ENCODE data around the gene WFIKKN2. TPM values are rescaled to one million over a fixed set of nuclear protein-coding genes. Genes with fewer than 3 reads are reported as not detected.

Gene WFIKKN2
- total and polyA plus RNA-seq, 2 of the 13 experiments (the other 11 are each of a cell fraction or from before 2014, with no cell fraction given), result not detected

- no peak for TF ChIP-seq ARNTL (CRISPR knock-in tag; IDR thresholded peaks at IDR 0.05)
- TF ChIP-seq ZNF687 (CRISPR knock-in tag; IDR thresholded peaks at IDR 0.05), result peak; percentile 80
- no peak; the same call in 1 of the 2 replicates for TF ChIP-seq ZNF350 (CRISPR knock-in tag; IDR thresholded peaks at IDR 0.05; ENCODE audit: borderline replicate concordance, low read depth)
- no peak for TF ChIP-seq RBAK (CRISPR knock-in tag; IDR thresholded peaks at IDR 0.05)
- peak; percentile 67; the same call in 1 of the 2 replicates for TF ChIP-seq MYC (CRISPR knock-in tag; IDR thresholded peaks at IDR 0.05; ENCODE audit: borderline replicate concordance)
- no peak for TF ChIP-seq GABPB1 (CRISPR knock-in tag; IDR thresholded peaks at IDR 0.05)
- TF ChIP-seq ZNF441 (CRISPR knock-in tag; IDR thresholded peaks at IDR 0.05; ENCODE audit: borderline replicate concordance), result no peak
- TF ChIP-seq NFE2L1 (CRISPR knock-in tag; IDR thresholded peaks at IDR 0.05; ENCODE audit: borderline replicate concordance), result no peak
- no peak for TF ChIP-seq RAD51 (IDR thresholded peaks at IDR 0.05; ENCODE audit: borderline replicate concordance)
- no peak for TF ChIP-seq DNMT1 (CRISPR knock-in tag; IDR thresholded peaks at IDR 0.05)
- TF ChIP-seq ZNF136 (CRISPR knock-in tag; IDR thresholded peaks at IDR 0.05; ENCODE audit: low read depth), result no peak
- TF ChIP-seq THAP9 (CRISPR knock-in tag; IDR thresholded peaks at IDR 0.05; ENCODE audit: borderline replicate concordance), result 0 out of 2 replicates have a peak, but pooled peaks have one; percentile 41
- peak; percentile 21; the same call in 1 of the 2 replicates for TF ChIP-seq NR2F6 (IDR thresholded peaks at IDR 0.05)
- peak; percentile 64; the same call in 1 of the 2 replicates for TF ChIP-seq NR2F6 (CRISPR knock-in tag; IDR thresholded peaks at IDR 0.05)
- no peak; the same call in 1 of the 2 replicates for TF ChIP-seq TIGD3 (CRISPR knock-in tag; IDR thresholded peaks at IDR 0.05; ENCODE audit: borderline replicate concordance)
- TF ChIP-seq RXRB (CRISPR knock-in tag; IDR thresholded peaks at IDR 0.05; ENCODE audit: borderline replicate concordance), result peak; percentile 59
- TF ChIP-seq ZNF629 (CRISPR knock-in tag; conservative IDR thresholded peaks at IDR 0.05), result no peak
- no peak for TF ChIP-seq ZNF737 (CRISPR knock-in tag; IDR thresholded peaks at IDR 0.05; ENCODE audit: borderline replicate concordance)
- peak; percentile 45; the same call in 1 of the 2 replicates for TF ChIP-seq ZNF574 (CRISPR knock-in tag; IDR thresholded peaks at IDR 0.05)
- no peak for TF ChIP-seq TGIF2 (CRISPR knock-in tag; IDR thresholded peaks at IDR 0.05)
Observed at GRCh38 chr17:50806141-50806643, 29.2 kb upstream of the WFIKKN2 start (continued).
